GM19099 (cell line): ENCODE measurements around the gene SMIM44.

Source experiments
- POLR2A ChIP-seq: IDR thresholded peaks from 3 replicates; pipeline ENCODE4 v1.6.1; 2011; ENCODE audit warnings: low read depth; ENCODE audit not compliant: insufficient read length; ENCODE audit errors: extremely low read depth

The SMIM44 gene

DNA sequence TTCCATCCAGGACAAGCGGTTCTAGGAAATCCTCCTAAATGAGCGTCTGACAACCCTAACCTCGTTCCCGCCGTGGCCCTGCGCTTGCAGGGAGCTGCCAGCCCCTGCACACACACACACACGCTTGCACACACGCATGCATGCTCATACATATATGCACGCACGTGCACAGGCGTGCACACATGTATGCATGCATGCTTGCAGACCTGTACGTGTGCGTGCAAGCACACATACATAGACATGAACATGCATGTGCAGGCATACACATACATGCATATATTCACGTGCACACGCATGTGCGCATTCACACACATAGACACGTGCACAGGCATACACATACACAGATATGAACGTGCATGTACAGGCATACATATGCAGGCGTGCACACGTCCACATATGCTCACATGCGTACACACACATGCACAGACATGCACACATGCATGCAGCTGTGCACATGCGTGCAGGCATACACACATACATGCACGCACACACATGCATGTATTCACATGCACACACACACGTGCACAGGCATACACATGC, 38.5 kb downstream of the SMIM44 start:
- TF ChIP-seq POLR2A: no peak

DNA sequence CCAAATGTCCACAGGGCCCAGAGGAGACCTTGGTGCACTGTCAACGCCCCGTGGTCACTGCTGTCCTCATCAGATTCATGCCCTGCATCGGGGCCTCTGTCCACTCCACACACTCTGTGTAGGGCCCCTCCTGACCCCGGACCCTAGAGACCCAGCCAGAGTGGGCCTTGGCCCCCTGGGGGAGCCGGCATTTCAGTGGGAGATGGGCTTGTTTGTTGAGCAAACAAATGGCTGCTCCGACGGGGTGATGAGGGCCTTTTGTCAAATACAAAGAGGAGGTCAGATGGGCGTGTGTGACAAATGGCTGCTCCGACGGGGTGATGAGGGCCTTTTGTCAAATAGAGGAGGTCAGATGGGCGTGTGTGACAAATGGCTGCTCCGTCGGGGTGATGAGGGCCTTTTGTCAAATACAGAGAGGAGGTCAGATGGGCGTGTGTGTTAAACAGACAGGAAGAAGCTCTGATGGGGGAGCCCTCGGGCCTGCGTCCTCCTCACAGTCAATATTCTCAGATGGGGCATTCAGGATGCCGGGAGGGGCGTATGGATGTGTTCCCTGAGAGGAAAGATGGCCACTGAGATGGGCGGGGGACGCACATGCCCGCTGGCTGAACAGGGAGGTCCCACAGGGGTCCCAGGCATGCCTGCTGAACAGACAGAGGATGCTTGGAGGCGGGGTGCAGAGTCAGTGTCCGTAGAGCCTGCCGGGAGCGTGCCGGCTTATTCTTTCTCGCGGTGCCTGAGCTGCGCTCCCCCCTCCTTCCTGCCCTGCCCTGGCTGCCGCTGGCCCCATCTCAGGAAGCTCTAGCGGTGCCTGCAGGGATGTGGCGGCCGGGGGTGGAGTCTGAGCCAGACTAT, 39.2 kb downstream of the SMIM44 start:
- TF ChIP-seq POLR2A: no peak

DNA sequence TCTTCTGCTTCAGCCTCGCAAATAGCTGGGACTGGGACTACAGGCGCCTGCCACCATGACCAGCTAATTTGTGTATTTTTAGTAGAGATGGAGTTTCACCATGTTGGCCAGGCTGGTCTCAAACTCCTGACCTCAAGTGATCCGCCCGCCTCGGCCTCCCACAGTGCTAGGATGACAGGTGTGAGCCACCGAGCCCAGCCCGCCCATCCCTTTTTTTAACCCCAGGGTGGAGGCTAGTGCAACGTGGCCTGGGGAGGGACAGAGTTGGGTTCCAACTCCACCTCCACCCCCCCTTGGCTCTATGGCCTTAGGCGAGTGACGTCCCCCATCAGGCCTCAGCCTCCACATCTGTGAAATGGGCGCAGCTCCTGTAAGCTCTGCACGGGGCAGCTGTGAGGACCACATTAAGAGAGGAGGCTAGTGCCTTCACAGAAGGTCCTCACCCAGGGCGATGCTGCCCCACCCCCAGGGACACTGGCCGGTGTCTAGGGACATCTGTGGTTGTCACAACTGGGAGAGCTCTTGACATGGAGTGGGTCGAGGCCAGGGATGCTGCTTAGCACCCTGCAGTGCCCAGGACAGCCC, 40.7 kb downstream of the SMIM44 start:
- TF ChIP-seq POLR2A: no peak

DNA sequence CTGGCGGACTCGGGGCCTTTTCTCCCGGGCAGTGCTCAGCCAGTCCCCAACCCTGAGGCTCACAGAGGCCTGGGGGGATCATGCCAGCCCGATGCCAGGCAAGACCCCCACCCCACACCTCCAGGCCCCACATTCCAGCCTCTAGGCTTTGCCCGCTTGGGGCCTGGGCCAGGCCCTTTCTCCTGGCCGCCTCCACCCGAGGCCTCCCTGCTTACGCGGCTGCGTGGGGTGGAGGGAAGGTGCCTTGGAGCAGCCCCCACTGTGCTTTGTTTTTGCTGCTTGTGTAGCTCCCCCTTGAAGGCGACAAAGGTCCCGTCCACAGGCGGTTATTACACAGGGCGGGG, 41.3 kb downstream of the SMIM44 start:
- no peak for TF ChIP-seq POLR2A

- no peak for TF ChIP-seq POLR2A
Observed at GRCh38 chr19:3441089-3441985, 41.9 kb downstream of the SMIM44 start.

DNA sequence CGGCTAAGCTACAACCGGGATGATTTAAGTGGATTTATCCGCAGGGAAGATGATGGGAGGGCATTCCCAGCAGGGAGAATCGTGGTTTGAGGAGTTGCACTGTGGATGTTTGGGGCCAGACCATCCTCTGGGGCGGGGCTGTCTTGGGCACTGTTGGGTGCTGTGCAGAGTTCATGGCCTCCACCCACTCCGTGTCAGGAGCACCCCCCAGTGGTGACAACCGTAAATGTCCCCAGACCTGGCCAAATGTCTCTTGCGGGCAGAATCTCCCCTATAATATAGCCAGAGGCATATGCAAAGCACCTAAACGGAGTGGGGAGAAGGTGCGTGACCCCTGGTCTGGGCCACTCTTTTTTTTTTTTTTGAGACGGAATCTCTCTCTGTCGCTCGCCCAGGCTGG, 43.2 kb downstream of the SMIM44 start:
- TF ChIP-seq POLR2A: no peak

DNA sequence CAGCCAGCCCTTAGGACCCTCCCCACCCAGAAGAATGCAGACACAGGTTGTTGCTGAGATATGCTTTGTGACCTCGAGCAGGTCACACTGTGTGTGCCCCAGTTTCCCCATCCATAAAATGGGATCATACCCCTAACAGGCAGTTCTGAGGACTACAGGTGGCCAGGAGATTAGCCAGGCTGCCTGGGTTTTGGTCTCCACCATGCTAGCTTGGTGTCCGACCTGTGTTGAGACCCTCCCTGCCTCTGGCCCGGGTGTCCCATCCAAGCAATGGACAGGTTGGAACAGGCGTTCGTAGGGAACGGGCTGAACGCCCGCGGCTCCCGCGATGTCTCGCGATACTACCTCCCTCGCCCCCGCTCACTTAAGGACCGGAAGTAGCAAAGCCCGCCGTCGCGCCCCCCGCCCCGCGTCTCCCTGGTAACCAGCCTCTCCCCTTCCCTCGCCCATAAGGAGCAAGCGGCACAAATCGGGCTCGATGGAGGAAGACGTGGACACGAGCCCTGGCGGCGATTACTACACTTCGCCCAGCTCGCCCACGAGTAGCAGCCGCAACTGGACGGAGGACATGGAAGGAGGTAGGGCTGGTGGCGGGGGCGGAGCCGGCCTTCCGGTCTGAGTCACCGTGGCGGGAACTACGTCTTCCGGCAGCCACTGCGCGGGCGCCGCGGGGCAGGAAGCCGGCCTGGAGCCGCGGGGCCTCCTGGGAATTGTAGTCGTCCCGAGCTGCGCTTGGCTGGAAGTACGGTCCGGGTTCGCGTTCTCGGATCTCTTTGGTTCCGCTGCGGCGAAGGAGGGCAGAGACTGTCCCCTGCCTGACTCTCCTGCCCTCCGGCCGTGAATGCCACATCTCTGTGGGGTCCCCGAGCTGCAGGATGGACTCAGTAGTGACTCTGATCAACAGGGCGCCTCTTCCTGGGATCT, 48.3 kb downstream of the SMIM44 start:
- TF ChIP-seq POLR2A: peak; percentile 79

GRCh38 chr19:3433805-3434540, 49.3 kb downstream of the SMIM44 start:
- TF ChIP-seq POLR2A: no peak

- no peak for TF ChIP-seq POLR2A
Observed at GRCh38 chr19:3433313-3433712, 49.9 kb downstream of the SMIM44 start.
